Hepatocyte (in vitro differentiated cells): ENCODE results near the gene ASB1.

ENCODE experiments used
- CTCF ChIP-seq: fragments of 200-600 bp; sonication (generic); IDR thresholded peaks from 2 replicates; pipeline ENCODE4 v1.5.1; 2016; ENCODE audit warnings: antibody characterized with exemption, mild to moderate bottlenecking; ENCODE audit not compliant: poor library complexity
- EZH2 ChIP-seq: fragments of 200-600 bp; sonication (generic); IDR thresholded peaks from 2 replicates; pipeline ENCODE4 v1.6.1; 2016; ENCODE audit warnings: antibody characterized with exemption, mild to moderate bottlenecking, borderline replicate concordance
- EZH2phosphoT487 ChIP-seq: fragments of 200-600 bp; sonication (generic); IDR thresholded peaks from one replicate; pipeline ENCODE4 v1.6.1; 2018; ENCODE audit warnings: antibody characterized with exemption, mild to moderate bottlenecking, low read depth, moderate library complexity; ENCODE audit not compliant: unreplicated experiment, severe bottlenecking

DNA sequence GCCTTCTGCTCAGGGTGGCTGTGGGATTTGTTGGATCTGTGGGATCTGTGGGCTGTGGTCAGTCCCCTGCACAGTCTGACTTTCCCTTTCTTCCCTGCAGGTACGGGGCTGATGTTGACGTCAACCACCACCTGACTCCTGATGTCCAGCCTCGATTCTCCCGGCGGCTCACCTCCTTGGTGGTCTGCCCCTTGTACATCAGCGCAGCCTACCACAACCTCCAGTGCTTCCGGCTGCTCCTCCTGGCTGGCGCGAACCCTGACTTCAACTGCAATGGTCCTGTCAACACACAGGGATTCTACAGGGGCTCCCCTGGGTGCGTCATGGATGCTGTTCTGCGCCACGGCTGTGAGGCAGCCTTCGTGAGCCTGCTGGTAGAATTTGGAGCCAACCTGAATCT lies 17.5 kb downstream of the ASB1 start:
- TF ChIP-seq CTCF, result no peak
- no peak for TF ChIP-seq EZH2
- no peak for TF ChIP-seq EZH2phosphoT487
